Measurements from ENCODE around the gene ZC3H7B.

ZC3H7B gene

GRCh38 chr22:41302021-41302767 lies 869 bp downstream of the ZC3H7B start:
- H3K27ac ChIP-seq = peak overlapping the region; percentile 95
- TF ChIP-seq CTCF (conservative IDR thresholded peaks at IDR 0.05) = no peak

GRCh38 chr22:41302811-41303210 lies 1.5 kb downstream of the ZC3H7B start:
- H3K27ac ChIP-seq = peak overlapping the region; percentile 95
- no peak for TF ChIP-seq CTCF (conservative IDR thresholded peaks at IDR 0.05)

GRCh38 chr22:41305646-41306045 lies 4.3 kb downstream of the ZC3H7B start:
- no peak overlapping the region for H3K27ac ChIP-seq
- TF ChIP-seq CTCF (conservative IDR thresholded peaks at IDR 0.05) = no peak

GRCh38 chr22:41308054-41308453 lies 6.7 kb downstream of the ZC3H7B start:
- no peak overlapping the region for H3K27ac ChIP-seq
- TF ChIP-seq CTCF (conservative IDR thresholded peaks at IDR 0.05) = no peak

- no peak for TF ChIP-seq CTCF (conservative IDR thresholded peaks at IDR 0.05)
- H3K27ac ChIP-seq = no peak overlapping the region
Measured at GRCh38 chr22:41308544-41308947, 7.2 kb downstream of the ZC3H7B start.

- H3K27ac ChIP-seq = no peak overlapping the region
- TF ChIP-seq CTCF (conservative IDR thresholded peaks at IDR 0.05) = no peak
Measured at GRCh38 chr22:41310336-41310735, 9.0 kb downstream of the ZC3H7B start.

- no peak for TF ChIP-seq CTCF (conservative IDR thresholded peaks at IDR 0.05)
Measured at GRCh38 chr22:41311487-41311886, 10.2 kb downstream of the ZC3H7B start.

More at GRCh38 chr22:41311487-41311886, 10.2 kb downstream of the ZC3H7B start:
- H3K27ac ChIP-seq = no peak overlapping the region
